ENCODE measurements around the gene LSS.
"Not testable (repeated sequence)": the region's sequence is repeated elsewhere in the genome, so short reads cannot be mapped to it uniquely, and the experiment has no call there.

LSS gene

DNA sequence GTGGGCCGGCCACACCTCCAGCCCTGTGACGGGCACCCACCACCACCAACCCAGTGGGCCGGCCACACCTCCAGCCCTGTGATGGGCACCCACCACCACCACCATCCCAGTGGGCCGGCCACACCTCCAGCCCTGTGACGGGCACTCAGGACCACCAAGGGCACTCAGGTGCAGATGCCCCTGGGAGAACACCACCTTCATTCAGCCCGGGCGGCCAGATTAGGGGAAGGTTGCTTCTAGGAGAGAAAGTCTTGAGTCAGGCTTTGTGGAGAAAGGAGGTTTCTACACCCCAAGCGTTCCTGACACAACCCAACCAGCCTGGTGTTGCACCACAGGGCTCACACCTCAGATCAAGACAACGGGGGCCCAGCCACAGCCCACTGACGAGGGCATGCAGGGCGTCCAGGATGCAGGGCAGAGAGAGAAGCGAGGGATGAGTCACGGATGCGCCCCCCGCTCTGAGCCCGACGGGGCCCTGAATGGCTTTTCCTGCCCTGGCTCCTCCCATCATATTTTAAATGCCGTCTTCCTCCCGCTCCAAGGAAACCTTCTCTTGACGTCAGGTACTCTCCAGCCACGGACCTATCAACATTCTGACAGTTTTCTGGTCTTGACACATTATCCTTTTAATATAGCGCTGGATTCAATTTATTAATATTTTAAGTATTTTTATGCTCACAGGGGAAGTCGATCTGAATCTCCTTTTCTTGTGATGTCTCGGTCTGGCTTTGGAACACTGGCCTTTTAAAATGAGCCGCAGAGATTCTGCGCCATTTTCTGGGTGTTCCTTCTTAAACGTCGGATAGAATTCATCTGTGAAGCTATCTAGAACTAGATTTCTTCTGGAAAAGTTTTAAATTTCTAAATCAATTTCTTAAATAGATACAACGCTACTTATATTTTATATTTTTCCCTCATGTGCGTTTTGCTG lies 43.7 kb downstream of the LSS start:
- peak; percentile 60 for DNase-seq

DNA sequence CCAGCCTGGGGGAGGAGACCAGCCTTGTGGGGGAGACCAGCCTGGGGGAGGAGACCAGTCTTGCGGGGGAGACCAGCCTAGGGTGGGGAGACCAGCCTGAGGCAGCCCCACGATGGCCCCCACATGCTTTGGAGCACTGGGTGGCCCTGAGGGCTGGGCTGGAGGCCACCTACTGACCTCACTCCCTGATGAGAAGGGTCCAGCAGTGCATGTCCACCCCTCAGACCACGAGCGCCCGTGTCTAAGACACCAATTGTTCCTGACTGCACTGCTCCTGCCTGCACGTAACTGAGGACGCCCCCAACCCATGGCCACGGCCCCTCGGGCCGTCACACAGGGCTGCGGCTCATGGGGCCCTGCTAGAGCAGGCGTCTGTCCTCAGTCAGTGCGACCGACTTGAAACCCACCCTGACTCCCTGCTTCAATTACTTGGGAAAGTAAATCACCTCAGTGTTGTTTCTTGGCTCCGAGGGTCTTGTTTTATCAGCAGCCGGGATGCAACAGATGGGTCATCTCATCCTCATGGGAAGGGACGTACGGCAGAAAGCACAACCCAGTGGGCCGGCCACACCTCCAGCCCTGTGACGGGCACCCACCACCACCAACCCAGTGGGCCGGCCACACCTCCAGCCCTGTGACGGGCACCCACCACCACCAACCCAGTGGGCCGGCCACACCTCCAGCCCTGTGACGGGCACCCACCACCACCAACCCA lies 44.5 kb downstream of the LSS start, which contains the start of gene SPATC1L:
Gene SPATC1L, minus strand, starts transcription at position 550 of the 715 bp plus-strand sequence. CDS start 1,643 bp downstream, outside the sequence.
- peak; percentile 58 for DNase-seq

DNA sequence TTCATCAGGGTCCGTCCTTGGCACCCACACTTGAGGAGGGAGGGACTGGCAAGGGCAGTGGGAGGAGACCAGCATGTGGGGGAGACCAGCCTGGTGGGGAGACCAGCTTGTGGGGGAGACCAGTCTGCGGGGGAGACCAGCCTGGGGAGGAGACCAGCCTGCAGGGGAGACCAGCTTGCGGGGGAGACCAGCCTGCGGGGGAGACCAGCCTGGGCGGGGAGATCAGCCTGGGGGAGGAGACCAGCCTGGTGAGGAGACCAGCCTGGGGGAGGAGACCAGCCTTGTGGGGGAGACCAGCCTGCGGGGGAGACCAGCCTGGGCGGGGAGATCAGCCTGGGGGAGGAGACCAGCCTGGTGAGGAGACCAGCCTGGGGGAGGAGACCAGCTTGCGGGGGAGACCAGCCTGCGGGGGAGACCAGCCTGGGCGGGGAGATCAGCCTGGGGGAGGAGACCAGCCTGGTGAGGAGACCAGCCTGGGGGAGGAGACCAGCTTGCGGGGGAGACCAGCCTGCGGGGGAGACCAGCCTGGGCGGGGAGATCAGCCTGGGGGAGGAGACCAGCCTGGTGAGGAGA lies 45.2 kb downstream of the LSS start:
- not testable (repeated sequence) for DNase-seq

DNA sequence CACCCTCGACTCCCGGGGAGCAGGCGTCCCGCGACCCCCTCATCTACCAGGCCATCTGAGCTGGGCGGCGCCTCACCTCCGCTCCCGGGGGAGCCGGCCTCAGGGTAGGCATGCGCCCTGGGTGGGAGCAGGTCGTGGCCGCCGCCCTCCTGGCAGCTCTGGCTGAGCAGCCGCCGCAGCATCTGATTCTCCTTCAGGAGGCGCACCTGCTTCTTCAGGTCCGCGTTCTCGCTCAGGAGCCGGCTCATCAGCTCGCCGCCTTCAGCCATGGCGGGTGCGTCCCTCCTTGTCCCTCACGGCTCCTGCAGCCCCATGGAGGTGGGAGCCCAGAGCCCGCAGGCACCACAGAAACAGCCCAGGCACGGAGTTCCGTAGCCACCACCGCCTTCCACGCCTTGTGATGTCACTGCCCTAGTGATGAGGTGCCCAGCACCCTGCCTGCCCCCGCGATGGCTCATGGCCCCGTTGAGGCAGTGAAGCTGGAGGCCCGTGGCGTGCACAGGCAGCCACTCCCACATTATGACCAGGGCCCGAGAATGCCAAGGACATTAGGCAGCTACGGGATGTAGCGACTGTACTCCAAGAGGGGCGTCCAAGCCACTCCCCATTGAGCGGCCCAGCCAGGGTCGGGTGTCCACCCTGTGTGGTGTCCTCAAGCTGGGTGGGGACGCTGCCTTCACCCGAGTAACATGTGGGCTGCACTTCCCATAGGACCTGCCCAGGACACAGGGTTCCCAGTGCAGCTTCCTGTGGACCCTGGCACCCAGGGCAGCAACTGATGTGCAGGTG lies 45.8 kb downstream of the LSS start:
- DNase-seq, result no peak

DNA sequence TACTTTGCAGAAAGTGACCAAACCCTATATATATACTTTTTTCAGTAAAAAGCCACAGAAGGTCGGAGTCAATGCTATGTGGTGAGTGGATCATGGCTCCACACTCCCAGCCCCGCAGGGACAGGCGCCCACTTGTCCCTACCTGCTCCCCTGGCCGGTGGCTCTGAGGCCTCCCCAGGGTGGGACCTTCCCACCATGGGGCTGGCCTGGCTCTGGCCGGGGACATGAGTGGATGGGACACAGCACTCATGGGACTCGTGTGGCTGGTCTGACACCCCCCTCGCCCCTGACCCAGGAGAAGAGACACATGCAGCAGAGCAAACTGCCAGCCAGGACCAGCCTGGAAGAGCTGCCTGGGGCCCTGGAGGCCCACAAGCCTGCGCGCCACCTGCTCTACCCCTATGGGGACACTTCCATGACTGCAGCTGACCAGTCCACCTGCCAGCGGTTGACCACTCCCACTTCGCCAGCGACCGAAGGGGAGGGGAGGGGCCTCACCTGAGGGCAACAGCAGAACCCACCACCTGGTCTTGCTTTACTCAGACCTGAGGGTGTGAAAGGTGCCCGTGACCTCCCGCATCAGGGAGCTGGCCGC lies 46.5 kb downstream of the LSS start:
- no peak for DNase-seq

DNA sequence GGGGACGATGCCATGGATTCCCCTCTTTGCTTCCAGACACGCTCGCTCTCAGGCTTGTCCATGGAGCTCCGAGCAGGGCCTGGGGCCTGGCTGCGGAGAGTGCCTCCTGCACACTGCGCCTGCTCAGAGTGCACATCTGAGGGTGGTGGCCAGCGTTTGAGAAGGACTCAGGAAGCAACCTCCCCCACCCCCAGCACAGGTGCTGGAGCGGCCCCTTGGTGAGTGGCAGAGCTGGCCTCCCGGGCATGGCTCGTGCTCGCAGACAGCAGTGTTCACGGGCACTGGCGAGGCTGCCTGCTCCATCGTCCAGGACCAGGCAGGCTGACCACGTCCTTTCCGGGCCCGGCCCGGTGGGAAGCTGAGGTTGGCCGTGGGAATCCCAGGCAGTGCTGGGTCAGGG lies 47.1 kb downstream of the LSS start:
- DNase-seq, result no peak

DNA sequence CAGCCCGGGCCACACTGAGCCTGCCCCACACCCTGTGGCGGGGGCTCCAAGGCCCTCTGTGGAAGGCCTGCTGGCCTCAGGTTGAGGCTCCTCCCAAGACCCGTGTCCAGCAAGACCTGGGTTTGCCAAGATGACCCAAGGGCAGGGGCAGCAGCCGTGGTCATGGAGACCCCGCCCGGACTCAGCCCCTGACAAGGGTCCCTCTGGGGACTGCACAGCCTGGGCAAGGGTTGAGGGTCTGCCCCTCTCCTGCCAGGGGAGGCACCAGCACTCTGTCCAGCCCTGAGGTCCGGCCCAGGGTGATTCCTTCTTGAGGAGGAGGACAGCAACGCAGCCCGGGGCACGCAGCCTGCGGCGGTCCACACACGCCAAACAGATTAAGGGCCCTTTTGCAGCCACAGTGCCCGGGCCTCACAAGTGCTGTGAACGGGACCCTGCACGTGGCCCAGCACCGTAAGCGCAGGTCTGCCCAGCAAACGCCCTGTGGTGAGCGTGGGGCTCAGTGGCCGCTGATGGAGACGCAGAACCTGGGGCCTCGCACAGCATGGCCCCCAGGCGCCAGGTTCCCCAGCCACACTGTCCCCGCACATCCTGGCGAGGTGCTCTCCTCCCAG lies 47.7 kb downstream of the LSS start:
- no peak for DNase-seq

DNA sequence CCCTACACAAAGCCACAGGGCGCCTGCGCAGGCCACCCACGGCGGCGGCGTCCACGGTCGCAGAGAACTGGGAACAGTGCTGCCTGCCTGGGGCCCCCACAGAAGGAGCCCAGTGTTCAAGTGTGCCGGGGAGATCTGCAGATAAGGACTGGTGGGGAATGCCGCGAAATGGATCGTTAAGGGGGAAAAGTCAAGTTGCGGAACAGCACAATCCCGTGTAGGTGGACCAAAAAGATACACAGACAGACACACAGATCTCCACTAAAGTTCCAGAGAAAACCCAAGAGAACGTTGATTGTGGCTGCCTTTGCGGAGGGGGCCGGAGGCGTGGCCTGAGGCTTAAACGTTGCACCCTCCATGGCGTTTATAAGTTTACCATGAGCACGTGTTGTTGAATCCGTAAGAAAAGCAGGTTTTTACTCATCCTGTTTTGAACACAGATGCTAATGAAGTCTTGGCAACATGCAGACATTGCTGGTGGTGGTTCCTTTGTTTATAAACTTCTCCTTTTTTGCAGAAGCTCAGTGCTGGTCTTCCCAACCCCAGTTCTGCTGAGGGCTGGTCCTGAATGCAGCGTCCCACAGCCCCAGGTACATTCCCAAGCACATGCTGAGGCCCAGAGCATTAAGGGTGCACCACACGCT lies 48.4 kb downstream of the LSS start:
- DNase-seq, result no peak

DNA sequence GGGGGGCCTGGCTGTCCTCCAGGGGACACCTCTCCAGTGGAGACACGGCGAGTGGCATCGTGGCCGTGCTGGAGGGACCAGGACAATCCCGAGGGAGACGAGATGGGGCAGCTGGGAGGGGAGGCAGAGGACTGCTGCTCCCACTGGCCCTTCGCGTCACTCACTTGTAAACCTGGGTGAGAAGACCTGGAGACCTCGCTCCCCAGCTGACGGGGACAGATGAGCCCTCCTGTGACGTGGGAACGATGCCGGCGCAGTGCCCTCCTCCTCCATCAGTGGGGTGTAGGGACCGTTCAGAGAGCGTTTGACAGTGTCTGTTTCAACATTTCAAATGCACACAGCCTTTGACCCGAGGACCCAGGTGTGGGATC lies 48.9 kb downstream of the LSS start:
- DNase-seq, result no peak

DNA sequence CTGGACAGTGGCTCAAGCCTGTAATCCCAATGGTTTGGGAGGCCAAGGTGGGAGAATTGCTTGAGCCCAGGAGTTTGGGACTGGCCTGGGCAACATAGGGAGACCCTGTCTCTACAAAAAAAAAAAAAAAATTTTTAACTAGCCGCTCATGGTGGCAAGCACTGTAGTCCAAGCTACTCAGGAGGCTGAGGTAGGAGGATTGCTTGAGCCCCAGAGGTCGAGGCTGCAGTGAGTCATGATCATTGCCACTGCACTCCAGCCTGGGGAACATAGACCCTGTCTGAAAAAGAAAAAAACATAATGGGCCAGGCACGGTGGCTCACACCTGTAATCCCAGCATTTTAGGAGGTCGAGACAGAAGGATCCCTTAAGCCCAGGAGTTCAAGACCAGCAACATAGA lies 49.6 kb downstream of the LSS start:
- DNase-seq, result no peak

DNA sequence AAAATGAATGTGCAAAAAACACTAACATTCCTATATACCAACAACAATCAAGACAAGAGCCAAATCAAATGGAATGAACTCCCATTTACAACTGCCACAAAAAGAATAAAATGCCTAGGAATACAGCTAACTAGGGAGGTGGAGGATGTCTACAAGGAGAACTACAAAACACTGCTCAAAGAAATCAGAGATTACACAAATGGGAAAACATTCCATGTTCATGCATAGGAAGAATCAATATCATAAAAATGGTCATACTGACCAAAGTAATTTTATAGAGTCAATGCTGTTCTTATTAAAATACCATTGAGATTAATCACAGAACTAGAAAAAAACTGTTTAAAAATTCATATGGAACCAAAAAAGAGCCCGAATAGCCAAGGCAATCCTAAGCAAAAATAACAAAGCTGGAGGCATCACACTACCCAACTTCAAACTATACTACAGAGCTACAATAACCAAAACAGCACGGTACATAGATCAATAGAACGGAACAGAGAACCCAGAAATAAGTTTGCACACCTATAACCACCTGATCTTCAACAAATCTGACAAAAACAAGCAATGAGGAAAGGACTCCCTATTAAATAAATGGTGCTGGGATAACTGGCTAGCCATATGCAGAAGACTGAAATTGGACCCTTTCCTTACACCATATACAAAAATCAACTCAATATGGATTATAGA lies 52.0 kb downstream of the LSS start:
- DNase-seq, result not testable (repeated sequence)

DNA sequence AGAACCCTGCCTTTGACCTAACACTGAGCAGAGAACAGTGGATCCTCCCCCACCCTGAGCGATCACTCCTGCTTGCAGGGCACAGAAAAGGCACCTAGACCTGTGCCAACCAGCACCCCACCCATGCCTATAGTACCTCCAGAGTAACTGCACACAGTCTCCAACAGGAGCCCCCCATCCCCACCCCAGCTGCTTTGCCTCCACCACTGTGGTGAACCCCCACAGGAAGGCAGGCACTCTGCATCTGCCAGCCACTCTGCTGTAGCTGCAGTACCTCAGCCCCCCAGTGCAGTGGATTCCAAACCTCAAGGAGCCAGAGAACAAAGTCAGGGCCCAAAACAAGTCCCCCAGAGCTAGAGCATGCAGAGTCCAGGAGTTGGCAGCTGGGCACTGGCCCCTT lies 55.0 kb downstream of the LSS start:
- DNase-seq, result no peak

DNA sequence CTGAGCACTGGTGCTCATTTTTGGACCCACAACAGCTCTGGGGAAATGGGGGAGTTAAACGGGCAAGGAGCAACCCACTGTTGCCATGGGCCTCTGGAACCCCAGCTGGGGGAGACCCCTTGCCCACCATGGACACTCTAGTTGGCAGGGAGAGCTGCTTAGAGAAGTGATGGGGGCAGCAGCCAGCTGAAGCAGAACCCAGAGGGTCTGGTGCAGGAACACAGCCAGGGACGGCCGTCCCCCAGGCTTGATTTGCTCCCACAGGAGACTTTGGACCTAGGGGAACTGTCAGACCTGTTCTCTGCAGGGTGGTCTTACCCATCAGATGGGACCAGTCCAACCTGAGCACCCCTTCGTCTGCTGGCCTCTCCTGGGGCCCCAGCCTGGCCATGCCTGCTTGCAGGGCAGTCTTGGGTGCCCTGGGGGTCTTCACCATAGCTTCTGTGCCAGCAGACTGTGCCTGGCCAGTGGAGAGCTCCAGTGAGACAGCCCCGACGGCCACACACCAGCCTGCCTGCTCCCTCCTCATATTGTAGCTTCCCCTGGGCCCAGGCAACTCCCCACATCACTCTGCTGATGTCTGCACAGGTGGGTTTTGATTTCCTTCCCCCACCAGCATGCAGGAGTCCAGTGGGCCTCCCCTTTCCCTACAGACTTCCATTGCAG lies 55.6 kb downstream of the LSS start:
- no peak for DNase-seq

DNA sequence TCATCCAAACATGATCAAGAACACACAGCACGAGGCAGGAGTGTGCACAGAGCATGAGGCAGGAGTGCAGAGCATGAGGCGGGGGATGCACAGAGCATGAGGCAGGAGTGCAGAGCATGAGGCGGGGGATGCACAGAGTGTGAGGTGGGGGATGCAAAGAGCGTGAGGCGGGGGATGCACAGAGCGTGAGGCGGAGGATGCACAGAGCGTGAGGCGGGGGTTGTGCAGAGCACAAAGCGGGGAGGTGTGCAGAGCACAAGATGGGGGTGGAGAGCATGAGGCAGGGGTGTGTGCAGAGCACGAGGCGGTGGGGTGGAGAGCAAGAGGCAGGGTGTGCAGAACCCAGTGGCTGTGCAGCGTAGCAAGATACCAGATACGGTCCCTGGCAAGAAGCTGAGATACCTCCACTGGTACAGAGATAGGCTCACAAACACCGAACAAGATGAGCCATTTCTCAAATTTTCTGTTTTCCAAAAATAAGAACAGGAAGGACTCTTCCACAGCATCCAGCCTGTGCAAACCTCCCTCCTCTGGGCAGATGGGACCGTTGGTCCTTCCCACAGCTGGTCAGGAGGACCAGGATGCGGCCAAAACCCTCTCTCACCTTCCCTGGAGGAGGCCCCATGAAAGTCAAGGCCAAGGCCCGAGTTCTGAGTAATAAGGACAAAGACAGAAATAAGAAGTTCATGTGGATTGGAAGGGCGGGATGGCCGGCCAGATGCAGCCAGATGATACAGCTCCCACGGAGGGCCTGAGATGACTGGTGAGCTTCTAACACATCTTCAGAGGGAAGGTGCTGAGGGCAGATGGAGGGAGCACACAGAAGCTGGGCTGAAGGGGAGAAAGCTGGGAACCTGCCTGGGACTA lies 56.3 kb downstream of the LSS start:
- DNase-seq, result no peak

DNA sequence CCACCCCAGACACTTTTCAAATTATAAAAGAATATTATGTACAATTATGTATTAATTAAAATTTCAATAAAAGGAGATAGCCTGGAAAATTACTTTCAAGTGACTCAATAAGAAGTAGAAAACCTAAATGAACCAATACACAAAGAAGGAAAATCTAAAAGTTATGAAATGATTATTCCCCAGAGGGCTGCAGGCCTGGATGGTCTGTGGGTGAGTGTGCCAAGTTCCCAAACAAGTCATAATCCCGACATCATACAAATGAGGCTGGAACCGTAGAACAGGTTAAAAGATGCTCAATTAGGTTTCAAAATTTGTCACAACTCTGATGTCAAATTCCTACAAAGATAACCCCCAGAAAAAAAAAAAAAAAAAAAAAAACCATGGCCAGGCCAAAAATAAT lies 57.0 kb downstream of the LSS start:
- no peak for DNase-seq

DNA sequence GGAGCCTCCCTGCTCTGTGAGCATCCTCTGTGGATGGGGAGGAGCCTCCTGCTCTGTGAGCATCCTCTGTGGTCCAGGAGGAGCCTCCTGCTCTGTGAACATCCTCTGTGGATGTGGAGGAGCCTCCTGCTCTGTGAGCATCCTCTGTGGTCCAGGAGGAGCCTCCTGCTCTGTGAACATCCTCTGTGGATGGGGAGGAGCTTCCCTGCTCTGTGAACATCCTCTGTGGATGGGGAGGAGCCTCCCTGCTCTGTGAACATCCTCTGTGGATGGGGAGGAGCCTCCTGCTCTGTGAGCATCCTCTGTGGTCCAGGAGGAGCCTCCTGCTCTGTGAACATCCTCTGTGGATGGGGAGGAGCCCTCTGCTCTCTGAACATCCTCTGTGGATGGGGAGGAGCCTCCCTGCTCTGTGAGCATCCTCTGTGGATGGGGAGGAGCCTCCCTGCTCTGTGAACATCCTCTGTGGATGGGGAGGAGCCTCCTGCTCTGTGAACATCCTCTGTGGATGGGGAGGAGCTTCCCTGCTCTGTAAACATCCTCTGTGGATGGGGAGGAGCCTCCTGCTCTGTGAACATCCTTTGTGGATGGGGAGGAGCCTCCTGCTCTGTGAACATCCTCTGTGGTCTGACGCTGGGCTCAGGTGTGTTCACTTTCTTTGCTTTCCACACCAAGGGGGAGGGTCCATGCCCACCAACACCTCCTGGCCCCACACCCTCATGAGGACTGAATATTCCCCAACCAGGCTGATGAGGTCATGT lies 58.0 kb downstream of the LSS start:
- not testable (repeated sequence) for DNase-seq

DNA sequence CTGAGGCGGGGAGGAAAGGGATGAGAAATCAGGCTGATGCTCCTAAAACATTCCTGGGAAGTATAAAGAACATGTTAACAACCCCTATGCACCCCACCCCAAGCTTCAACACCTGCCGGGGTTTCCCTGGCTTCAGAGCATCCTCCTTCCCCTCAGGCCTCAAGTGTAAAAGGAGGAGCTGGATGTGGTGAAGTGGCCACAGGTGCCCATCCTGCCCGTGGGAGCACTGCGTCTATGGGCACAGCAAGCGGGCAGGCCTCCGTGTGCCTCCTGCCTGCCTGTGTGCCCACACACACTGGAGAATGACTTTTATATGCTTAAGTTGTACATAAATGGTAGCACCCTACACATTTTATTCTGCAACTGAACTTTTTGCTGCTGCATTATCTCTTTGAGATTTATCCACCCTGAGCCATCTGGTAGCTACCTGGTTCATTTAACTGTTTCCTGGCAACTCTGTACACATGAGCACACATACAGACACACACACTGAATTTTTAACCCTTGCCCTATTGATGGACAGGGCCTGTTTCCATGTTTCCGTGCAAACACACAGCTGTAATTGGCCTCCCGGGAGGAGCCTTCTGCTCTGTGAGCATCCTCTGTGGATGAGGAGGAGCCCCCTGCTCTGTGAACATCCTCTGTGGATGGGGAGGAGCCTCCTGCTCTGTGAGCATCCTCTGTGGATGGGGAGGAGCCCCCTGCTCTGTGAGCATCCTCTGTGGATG lies 59.8 kb downstream of the LSS start:
- no peak for DNase-seq

DNA sequence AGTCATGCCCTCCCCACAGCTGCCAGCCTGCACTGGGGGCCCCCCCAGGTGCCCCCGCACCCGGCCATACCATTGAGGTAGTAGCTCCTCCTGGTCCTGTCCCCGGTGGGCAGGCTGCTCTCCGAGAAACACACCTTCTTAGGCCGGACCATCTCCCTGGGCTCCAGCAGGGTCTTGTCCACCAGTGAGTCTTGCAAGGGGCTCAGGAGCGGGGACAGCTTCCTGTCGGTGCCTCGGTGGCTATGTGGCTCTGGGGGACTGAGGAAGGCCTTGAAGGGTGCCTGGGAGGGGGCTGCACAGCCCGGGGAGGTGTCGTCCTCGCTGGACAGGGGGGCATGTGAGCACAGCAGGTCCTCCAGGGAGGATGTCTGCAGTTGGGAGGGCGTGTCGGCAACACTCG lies 60.3 kb downstream of the LSS start:
- DNase-seq, result no peak

All from suppressor macrophage treated with lipopolysaccharide for 4 hours (primary cell).